NCI-H69 (cell line): ENCODE data around the gene IL6R.

Experiments
- DNase-seq: peaks from one replicate; lab custom pipeline; 2025; lab: John Stamatoyannopoulos, UW

The IL6R gene

DNA sequence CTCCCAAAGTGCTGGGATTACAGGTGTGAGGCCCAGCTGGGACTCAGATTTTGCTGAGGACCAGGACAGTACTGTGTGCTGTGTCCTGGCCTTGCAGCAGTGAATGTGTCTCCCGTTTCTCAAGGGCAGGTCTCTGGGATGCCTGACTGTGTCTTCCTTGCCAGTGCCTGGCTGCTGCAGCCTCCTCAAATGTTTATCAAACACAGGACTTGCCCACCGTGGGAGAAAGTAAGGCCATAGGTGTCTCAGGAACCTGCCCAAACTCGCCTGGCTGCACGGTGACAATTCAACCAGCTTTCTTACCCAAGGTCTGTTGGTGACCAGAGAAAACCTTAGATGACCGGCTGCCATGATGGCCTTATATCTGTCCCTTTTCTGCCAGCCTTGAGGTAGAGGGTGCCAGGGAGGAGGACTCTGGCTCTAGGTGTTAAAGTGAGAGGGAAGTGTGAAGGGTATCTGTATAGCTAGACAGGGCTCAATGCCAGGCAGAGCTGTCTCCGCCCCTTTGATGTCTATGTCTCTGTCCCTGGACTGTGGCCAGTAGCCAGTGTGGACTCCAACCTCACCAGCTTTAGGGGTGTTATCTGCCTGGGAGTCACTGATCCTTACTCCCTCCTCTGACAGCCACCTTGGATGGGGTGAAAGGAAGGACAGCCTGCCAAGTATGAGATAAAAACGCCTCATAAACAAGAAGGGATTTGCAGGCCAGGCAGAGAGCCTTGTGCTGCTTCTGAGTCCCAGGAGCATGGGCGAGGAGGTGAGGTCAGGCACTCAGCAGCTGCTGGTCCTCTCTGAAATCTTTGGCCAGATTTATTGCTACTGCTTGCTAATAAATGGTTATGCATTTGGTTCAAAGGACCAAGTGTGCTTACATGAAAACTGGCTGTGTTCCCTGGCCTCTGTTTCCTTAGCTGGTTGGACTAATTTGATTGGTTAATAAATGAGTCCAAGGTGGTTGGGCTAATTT lies 22.3 kb downstream of the IL6R start:
- peak; percentile 36 for DNase-seq

DNA sequence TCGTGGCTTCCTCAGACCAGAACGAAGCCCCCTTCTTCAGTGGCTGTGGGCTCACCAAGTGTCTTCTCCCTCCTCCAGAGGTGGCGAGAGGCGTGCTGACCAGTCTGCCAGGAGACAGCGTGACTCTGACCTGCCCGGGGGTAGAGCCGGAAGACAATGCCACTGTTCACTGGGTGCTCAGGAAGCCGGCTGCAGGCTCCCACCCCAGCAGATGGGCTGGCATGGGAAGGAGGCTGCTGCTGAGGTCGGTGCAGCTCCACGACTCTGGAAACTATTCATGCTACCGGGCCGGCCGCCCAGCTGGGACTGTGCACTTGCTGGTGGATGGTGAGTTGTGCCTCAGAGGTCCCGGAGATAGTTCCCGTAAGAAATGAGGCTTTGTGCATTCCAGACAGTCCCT lies 24.0 kb downstream of the IL6R start:
- no peak for DNase-seq

- DNase-seq, result no peak
Measured at GRCh38 chr1:154429841-154430611, 24.9 kb downstream of the IL6R start.

DNA sequence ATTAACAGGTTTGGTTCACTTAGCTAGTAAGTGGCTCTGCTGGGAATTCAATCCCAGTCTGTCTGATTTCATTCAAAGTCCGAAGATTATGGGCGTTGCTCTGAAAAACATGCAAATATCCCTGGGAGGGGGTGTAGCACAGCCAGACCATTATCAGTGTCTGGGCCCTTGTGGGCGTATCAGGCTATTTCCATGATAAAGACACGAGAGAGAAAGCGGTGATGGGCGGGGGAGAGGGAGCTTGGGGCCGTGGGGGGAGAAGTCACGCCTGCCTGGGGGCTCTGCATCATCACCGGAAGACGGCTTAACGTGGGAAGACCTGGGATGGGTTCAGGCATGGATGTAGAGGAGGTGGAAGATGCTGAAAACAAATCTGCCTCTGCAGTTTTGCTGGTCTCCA lies 25.8 kb downstream of the IL6R start:
- DNase-seq, result no peak

DNA sequence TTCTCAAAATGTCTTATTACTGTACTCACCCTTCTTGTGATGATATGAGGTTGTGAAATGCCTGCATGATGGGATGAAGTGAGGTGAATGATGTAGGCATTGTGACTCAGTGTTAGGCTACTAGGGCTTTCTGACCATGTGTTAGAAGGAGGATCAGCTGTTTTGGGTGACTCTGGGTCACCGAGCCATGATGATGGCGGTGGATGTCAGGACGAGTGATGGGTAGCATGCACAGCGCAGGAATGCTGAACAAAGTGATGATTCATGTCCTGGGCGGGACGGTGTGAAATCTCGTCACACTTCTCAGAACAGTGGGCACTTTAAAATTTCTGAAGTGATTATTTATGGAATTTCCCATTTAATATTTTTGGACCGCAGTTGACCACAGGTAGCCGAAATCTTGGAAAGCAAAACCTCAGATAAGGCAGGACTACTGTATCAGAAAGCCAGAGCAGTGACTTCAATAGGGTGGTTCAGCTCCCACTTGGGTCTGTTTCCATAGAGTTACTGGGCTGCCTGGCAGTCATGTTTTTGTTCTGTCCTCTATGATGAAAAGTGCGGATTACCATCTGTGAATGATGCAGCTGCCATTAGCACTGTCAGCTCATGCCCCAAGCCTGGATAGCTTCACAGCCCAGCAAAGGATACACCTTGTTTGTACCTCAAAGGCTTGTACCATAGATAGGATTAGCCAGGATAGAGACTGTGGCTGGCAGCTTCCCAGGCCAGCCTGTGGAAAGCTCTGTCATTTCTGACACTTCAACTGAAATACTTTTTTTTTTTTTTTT lies 26.6 kb downstream of the IL6R start:
- DNase-seq, result no peak

- no peak for DNase-seq
Measured at GRCh38 chr1:154433161-154433764, 28.1 kb downstream of the IL6R start.

DNA sequence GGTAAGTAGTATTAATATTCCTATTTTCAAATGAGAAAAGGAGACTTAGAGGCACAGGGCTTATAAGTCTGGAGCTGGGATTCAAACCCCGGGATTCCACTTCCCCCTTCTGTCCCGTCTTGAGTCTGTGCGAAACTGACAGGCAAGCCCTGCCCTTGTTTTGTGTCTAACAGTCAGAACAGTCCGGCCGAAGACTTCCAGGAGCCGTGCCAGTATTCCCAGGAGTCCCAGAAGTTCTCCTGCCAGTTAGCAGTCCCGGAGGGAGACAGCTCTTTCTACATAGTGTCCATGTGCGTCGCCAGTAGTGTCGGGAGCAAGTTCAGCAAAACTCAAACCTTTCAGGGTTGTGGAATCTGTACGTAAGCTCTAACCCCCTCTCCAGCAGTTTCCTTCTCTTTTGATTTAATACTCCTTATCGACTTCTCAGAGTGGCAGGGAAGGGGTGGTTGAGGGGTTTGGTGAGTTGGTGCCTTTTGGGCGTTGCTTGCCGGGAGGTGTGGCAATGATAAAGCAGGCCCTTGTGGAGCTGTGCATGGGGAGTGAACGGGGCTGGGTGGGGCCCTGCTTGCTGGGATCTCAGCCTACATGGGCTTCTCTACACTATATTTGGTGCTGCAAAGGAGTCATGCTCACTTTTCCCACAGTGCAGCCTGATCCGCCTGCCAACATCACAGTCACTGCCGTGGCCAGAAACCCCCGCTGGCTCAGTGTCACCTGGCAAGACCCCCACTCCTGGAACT lies 29.4 kb downstream of the IL6R start:
- no peak for DNase-seq

DNA sequence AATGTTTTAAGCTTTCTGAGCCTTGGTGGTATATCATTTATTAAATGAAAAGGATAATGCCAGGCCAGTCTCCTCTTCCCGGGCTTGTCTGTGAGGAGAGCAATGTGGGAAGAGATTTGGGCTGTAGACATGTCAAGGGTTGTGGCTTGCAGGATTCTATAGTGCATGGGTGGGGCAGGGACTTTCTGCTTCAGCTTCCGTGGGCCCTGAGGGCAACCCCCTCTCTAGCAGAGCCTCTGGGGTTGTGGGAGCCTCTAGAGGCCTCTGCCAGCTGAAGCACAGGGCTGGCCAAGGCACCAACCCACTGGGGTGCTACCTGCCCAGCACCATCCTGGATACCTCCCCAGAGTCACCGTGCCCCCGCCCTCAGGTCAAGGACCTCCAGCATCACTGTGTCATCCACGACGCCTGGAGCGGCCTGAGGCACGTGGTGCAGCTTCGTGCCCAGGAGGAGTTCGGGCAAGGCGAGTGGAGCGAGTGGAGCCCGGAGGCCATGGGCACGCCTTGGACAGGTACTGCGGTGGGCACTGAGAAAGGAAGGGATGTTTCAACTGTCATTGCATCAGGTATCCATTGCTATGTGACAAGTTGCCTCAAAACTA lies 30.6 kb downstream of the IL6R start:
- no peak for DNase-seq

DNA sequence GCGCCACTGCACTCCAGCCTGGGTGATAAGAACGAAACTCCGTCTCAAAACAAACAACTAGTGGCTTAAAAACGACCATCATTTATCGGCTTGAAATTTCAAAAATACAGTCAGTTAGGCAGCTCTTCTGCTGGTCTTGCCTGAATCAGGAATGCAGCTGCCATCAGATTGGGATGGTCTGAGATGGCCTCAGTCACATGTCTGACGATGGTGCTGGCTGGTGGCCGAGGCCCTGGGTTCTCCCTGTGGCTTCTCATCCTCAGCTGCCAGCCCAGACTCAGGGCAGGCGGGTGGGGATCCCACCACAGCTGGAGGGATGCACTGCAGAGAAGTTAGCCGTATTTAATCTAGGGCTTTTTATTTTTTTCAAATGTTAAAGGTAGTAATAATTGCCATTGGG lies 31.3 kb downstream of the IL6R start:
- no peak for DNase-seq

- no peak for DNase-seq
Measured at GRCh38 chr1:154440036-154440804, 35.1 kb downstream of the IL6R start.

- no peak for DNase-seq
Measured at GRCh38 chr1:154441241-154441888, 36.2 kb downstream of the IL6R start.

- DNase-seq, result no peak
Measured at GRCh38 chr1:154442006-154442740, 37.0 kb downstream of the IL6R start.

DNA sequence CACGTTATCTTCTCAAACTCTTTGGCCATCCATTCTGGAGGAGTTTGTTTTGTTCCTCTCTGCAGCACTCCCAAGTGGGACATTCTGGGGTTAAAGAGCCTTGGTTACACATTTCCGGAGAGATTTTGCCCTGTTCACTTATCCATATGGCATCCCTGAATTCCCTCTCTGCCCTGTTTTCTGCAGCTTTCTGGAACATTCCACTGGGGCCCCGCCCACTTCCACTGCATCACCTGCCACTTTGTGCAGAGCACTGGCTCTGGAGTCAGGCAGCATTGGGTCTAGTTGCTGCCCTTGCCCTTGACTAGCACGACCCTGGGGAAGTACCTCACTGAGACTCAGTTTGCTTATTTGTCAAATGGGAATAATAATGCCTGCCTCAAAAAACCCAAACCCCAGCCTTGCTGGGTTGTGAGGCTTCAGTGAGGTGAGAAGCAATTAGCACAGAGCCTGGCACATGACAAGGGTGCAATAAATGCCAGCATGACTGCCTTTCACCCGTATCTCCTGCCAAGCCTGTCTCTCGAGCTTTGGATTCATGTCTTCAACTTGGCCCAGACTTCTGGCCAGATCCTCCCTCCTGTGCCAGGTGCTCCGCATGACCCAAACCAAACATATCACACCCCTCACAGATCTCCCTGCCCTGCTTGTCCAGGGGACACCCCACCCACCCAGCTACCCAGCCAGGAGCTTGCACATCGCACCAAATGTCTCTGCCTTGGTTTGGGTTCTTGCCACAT lies 38.3 kb downstream of the IL6R start:
- no peak for DNase-seq

DNA sequence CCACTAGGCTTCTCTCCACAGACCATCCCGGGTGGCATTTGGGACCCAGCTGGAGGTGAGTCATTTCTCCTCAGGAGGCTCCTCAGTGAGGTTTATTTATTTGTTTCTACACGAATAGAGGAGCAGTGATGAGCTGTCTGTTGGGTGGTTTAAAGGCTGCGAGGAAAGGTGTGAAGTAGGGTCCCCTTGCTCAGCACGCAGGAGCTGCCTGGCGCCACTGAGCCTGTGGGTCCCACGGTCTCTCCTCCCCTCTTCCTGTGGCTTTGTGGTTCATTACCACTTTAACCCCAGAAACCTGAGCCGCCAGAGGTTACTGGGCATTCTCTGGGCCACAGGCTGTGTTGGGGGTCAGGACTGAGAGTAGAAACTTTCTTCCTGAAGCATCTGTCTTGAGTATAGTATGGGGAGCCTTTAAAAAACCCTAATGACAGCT lies 39.9 kb downstream of the IL6R start:
- no peak for DNase-seq

GRCh38 chr1:154446292-154446691 lies 41.1 kb downstream of the IL6R start:
- DNase-seq, result no peak

DNA sequence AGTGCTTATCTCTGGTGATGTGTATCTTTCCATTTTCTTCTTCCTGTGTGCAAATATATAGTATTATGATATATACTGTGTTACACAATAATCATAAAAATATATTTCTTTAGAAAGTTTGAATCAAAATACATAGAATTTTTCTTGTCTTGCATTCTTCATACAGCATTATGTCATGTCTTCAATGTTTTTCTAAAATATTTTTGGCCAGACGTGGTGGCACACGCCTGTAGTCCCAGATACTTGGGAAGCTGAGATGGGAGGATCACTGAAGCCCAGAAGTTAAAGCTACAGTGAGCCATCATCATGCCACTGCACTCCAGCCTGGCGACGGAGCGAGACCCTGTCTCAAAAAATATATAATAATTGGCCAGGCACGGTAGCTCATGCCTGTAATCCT lies 41.6 kb downstream of the IL6R start:
- DNase-seq, result no peak

- DNase-seq, result no peak
Measured at GRCh38 chr1:154448331-154448811, 43.2 kb downstream of the IL6R start.

DNA sequence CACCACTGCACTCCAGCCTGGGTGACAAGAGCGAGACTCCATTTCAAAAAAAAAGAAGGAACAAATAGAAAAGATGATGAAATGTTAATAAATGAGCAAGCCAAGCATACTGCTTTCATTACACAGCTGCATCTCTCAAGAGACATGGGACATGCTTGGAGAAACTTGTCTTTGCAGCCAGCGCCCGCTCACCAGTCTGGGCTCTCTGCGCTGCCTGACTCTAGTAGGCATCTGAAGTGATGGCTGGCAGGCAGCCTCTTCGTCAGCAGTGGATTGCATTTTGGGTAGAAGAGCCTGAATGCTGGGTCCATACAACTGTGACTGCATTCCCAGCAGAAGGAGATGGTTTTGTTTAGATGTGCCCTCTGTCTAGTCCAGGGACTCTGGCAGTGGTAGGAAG lies 48.0 kb downstream of the IL6R start:
- DNase-seq, result no peak
